Pancreas (tissue), 10 donors: ENCODE results near the gene BCL11B. TPM values are rescaled to one million over a fixed set of nuclear protein-coding genes. Genes with fewer than 3 reads are reported as not detected.

Experiments used
- ATAC-seq, 4 donors: fragments of 200-7000 bp; cut with Tn5 transposase; one replicate each; pipeline versions ENCODE4 v1.8.0 to v1.9.1; 2020; ENCODE audit warnings: mild to moderate bottlenecking in 4 of 4, moderate library complexity in 4 of 4
- DNase-seq, 6 donors: peaks; one replicate each; pipeline ENCODE4 v3.0.0-alpha.2; 2020
- FAIRE-seq: peaks from 2 replicates; lab custom pipeline; 2012; peaks lifted over from hg19 to GRCh38; lab: Jason Lieb, UNC
- H3K27ac ChIP-seq, 4 donors: fragments of 200-600 bp; sonication (generic); 1 replicate in 3 of 4; 2 replicates in 1 of 4; pipeline versions ENCODE4 v1.5.0 to v1.8.0; 2020
- H3K27me3 ChIP-seq, 4 donors: fragments of 200-600 bp; one replicate each; pipeline ENCODE4 v1.8.0; 2021
- H3K36me3 ChIP-seq, 3 donors: fragments of 200-600 bp; sonication (generic) in 1 of 3; one replicate each; pipeline versions ENCODE4 v1.5.0 to v1.8.0; 2020 to 2021
- H3K4me1 ChIP-seq, 3 donors: fragments of 200-600 bp; one replicate each; pipeline ENCODE4 v1.8.0; 2021
- H3K4me3 ChIP-seq, 4 donors: fragments of 200-600 bp; sonication (generic) in 2 of 4; one replicate each; pipeline versions ENCODE4 v1.5.0 to v1.8.0; 2020 to 2021
- H3K9me3 ChIP-seq, 4 donors: fragments of 200-600 bp; one replicate each; pipeline ENCODE4 v1.8.0; 2021
- WGBS, 2 donors: extraction: QIAGEN DNeasy Blood & Tissue Kit; methylation state at CpG; one replicate each; pipeline ENCODE4 v1.1.7; 2013; 5-methylcytosine and 5-hydroxymethylcytosine counted together
- intact Hi-C, 3 donors: fragments of 100-400 bp; cut with DNase I; formaldehyde crosslinking; loops; one replicate each; pipeline versions ENCODE4 v1.11.1 to v1.14.2; 2022
- polyA plus RNA-seq, 2 donors: library from polyadenylated mRNA; stranded (reverse); fragments of 200-250 nt; gene quantifications; one replicate each; pipeline ENCODE4 v1.2.3, GENCODE V29; 2013
- total RNA-seq, 6 donors: library from RNA; stranded (reverse); fragmentation: NEBNext Ultra II Directional in 4 of 6; extraction: Animal tissue kit (Norgen Biotek cat#: 25700) in 4 of 6; gene quantifications; one replicate each; pipeline versions ENCODE4 v1.2.1 to v1.2.4, GENCODE V29; 2021 to 2023
- TF ChIP-seq, protein P1 (sequence below), 4 donors: fragments of 200-600 bp; sonication (generic) in 3 of 4; IDR thresholded peaks; one replicate each; pipeline versions ENCODE4 v1.5.0 to v1.8.0; 2021; ENCODE audit warnings: antibody characterized with exemption in 4 of 4
- donor health status: healthy with polysubstance abuse.
- donor health status: DM: no; HTN: no; CAD: no; lungs with moderate emphysema.
- donor health status: DM: no; HTN: no; CAD: no.
- donor health status: control.
- donor health status: control.
- donor health status: Bipolar disorder and iron deficiency.
- donor health status: DM: yes; HTN: yes; CAD: no.
- donor health status: DM: no; HTN: no; CAD: no.
- donor health status: DM: no; HTN: no; CAD: no.
- donor health status: DM: yes; HTN: yes; CAD: no.

Gene BCL11B
- total and polyA plus RNA-seq, 8 donors = 0.04 to 0.47 (median 0.27) TPM

DNA sequence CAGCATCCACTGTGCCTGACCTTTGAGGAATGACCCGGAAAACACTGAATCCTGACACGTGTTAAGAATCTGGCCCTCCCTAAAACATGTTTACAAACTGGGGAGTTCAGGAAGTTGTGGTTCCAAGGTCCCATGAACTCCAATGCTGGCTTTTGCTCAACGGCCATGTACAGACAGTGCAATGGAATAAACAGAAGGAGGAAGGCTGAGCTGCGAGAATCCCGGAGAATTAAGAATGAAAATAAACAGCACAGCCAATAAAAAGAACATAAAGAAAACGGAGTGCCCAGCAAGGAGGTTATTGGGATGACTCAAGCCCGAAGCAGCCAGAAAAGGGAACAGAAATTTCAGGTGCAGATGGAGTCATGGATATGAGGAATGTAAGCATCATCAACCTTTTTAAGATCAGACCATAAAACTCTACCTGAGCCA lies 32.3 kb downstream of the BCL11B start:
- Histone ChIP-seq H3K27me3 (no peaks in the 10 kb centered on the region), H3K27ac (no peak overlapping the region), H3K4me1 (no peaks in the 10 kb centered on the region), H3K9me3 (no peaks in the 10 kb centered on the region), H3K4me3 (no peak overlapping the region), H3K36me3 (no peaks in the 10 kb centered on the region)
- TF ChIP-seq, protein P1, sequence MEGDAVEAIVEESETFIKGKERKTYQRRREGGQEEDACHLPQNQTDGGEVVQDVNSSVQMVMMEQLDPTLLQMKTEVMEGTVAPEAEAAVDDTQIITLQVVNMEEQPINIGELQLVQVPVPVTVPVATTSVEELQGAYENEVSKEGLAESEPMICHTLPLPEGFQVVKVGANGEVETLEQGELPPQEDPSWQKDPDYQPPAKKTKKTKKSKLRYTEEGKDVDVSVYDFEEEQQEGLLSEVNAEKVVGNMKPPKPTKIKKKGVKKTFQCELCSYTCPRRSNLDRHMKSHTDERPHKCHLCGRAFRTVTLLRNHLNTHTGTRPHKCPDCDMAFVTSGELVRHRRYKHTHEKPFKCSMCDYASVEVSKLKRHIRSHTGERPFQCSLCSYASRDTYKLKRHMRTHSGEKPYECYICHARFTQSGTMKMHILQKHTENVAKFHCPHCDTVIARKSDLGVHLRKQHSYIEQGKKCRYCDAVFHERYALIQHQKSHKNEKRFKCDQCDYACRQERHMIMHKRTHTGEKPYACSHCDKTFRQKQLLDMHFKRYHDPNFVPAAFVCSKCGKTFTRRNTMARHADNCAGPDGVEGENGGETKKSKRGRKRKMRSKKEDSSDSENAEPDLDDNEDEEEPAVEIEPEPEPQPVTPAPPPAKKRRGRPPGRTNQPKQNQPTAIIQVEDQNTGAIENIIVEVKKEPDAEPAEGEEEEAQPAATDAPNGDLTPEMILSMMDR (IDR thresholded peaks at IDR 0.05) = no peak
- intact Hi-C loops = no loop called here
- WGBS, 2 donors = 52 to 63% methylated on average over 7 of the region's 7 CpGs
- ATAC-seq (no peak), DNase-seq (no peak), FAIRE-seq (no peak)

DNA sequence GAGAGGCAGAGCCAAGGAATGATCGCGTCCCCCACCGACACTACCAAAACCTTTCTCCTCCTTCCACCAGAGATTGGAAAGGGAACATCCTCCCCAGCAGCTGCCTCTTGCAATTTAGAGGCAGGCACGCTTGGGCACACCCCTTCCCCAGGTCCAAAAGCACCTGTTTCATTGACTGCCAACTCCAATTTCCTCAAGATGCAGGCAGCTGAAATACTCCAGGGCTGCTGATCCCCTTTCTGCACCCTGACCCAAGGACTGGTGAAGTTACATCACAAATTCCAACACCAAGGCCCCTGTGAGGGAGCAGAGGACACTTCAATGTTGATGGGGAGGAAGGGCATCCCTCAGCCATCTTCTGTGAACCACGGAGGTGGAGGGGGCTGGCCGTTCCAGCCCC lies 33.8 kb downstream of the BCL11B start:
- FAIRE-seq = no peak
- ATAC-seq = no peak
- no peak for DNase-seq
- WGBS, 2 donors = 73 to 85% methylated on average over 6 of the region's 6 CpGs
- Histone ChIP-seq H3K4me1 (no peaks in the 10 kb centered on the region), H3K4me3 (no peak overlapping the region), H3K27me3 (no peaks in the 10 kb centered on the region), H3K27ac (no peak overlapping the region), H3K9me3 (no peaks in the 10 kb centered on the region), H3K36me3 (no peaks in the 10 kb centered on the region)
- TF ChIP-seq, protein P1 (IDR thresholded peaks at IDR 0.05) = no peak
- intact Hi-C loops = no loop called here

DNA sequence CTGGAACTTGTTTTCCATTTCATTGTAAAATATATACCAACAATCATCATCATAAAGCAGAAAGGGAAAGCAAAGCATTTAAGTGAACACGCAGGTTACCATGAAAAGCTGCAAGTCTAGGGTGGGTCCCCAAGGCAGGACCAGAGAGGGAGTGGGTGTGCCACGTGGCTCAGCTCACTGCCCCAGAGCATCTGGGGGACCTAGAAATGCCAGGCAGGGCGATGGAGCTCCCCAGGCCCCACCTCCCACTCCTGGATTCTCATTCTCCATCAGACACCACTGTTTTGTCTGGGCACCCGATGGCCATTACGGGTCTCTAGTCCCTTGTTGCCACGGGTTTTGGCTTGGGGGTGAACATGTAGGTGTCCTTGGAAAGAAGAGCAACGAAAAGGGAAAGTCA lies 34.7 kb downstream of the BCL11B start:
- no peaks in the 10 kb centered on the region for H3K27me3 ChIP-seq
- intact Hi-C loops = no loop called here
- ATAC-seq (no peak), DNase-seq (no peak), FAIRE-seq (no peak)
- WGBS, 2 donors = 58 to 69% methylated on average over 7 of the region's 7 CpGs
- H3K36me3 ChIP-seq = no peaks in the 10 kb centered on the region
- H3K4me1 ChIP-seq = no peaks in the 10 kb centered on the region
- H3K4me3 ChIP-seq = no peak overlapping the region
- no peaks in the 10 kb centered on the region for H3K9me3 ChIP-seq
- TF ChIP-seq, protein P1 (IDR thresholded peaks at IDR 0.05) = no peak
- H3K27ac ChIP-seq = no peak overlapping the region

DNA sequence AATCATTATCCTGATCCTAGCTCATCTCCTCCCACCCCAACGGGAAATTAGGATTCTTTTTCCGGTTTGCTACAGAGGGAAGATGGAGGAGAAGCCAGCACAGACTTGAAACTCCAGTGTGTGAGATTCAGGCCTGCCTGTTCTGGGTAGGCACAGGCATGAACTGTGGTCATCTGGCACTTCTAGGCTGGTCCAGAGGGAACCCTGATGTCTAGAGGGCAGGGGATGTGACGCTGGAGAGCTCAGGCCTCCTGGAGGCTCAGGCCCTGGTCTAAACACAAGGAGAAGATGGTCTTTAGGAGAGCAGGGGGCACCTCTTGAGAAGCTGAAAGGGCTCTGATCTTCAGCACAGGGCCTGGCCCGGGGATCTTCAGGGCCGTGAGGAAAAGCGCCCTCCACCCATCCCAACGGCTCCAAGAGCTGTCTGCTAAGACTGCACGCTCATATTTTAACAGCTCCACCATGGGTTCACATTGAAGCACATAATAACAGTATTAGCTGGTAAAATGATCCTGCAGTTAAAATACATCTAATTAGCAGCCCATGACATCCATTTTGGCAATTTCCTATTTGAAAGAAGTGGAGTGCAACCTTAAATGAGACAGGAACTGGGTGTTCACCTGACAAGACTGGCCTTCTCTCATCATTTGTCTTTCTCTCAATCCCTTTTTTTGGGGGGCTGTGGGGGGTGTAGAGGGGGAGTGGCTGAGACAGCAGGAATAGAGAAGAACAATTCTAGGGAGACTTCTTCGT lies 35.4 kb downstream of the BCL11B start:
- Histone ChIP-seq H3K9me3 (no peaks in the 10 kb centered on the region), H3K36me3 (no peaks in the 10 kb centered on the region), H3K27ac (no peak overlapping the region), H3K4me3 (no peak overlapping the region), H3K27me3 (no peaks in the 10 kb centered on the region), H3K4me1 (no peaks in the 10 kb centered on the region)
- intact Hi-C loops = no loop called here
- DNase-seq (no peak), FAIRE-seq (no peak), ATAC-seq (no peak)
- TF ChIP-seq, protein P1 (IDR thresholded peaks at IDR 0.05) = no peak
- WGBS, 2 donors = 76 to 86% methylated on average over 9 of the region's 9 CpGs

DNA sequence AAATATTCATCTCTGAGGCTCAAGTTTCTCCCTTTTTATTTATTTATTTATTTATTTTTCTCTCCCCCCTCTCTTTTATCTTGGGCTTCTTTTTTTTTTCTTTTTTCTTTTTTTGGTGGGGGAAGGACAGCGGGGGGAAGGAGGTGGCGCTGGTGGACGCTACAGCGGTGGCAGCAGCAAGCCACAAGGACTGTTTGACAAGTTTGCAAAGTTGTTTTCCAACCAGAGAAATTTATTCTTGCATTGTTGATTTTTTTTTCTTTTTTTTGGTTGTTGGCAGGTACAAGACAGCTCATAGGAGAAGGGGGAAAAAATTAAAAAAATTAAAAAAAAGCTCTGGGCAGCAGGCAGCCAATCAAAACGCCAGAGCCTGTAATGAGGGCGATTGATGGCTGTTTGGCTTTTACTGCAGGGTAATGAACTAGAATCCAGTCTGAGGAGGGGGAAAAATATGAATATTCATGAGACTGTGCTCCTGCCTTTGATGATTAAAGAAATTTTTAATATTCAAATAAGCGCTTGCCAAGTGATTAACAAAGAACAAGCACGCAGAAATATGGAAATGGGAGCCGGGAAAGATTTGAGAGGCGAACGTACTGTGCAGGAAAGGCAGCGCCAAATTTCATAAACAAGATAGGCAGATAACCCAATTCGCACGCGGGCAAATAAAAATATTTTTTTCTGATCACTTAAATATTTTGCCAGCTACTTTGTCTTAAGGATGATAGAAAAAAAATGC lies 36.2 kb downstream of the BCL11B start:
- ATAC-seq = no peak
- TF ChIP-seq, protein P1 (IDR thresholded peaks at IDR 0.05) = no peak
- no peaks in the 10 kb centered on the region for H3K4me1 ChIP-seq
- H3K4me3 ChIP-seq = no peak overlapping the region
- WGBS, 2 donors = 61 to 69% methylated on average over 15 of the region's 15 CpGs
- intact Hi-C loops = no loop called here
- no peaks in the 10 kb centered on the region for H3K27me3 ChIP-seq
- no peak overlapping the region for H3K27ac ChIP-seq
- H3K9me3 ChIP-seq = no peaks in the 10 kb centered on the region
- no peak for FAIRE-seq
- DNase-seq = no peak
- H3K36me3 ChIP-seq = no peaks in the 10 kb centered on the region
